Measurements from ENCODE around the gene SNHG17. TPM values are rescaled to one million over a fixed set of nuclear protein-coding genes. Genes with fewer than 3 reads are reported as not detected.

Gene SNHG17
- total and polyA plus RNA-seq, 9 of the 15 experiments (the other 6 are each of a cell fraction or from before 2014, with no cell fraction given): 29.8 to 106 (median 57.7) TPM

DNA sequence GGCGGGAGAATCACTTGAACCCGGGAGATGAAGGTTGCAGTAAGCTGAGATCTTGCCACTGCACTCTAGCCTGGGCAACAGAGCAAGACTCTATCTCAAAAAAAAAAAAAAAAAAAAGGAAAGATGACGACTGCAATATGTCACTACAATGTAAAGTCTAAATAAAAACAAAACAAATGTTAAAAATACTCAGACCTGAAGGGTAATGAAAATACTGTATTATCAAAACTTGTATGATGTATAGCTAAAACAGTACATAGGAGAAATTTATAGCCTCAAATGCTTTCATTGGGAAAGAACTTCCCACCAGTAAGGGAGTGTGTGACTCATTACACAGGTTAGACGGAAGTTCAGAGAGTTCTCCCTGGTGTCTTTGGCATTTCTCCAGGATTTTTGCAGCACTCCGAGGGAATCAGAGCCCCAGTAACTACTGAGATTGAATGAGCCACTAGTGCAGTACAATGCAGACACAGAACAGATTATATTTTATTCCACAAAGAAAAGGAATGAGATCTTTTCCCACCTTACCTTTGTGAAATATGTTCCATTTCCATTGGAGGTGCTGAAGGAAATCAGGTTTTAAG is 25.0 kb upstream of the SNHG17 start (continued):
- TF ChIP-seq E2F3 (CRISPR knock-in tag; IDR thresholded peaks at IDR 0.05) (no peak), KDM1A (IDR thresholded peaks at IDR 0.05) (peak; percentile 100)

DNA sequence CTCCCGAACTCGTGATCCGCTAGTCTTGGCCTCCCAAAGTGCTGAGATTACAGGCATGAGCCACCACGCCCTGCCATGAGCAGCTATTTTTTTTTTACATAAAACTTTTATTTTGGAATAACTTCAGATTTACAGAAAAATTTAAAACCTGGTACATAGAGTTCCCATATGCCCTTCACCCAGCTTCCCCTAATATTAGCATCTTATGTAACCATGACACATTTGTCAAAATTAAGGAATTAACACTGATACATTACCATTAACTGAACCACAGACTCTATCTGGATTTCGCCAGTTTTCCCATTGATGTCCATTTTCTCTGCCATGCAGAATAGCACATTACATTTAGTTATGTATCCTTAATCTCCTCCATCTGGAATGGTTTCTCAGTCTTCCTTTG is 23.2 kb upstream of the SNHG17 start:
- Histone ChIP-seq H2AFZ (ENCODE audit: low read depth, low read length) (no peak overlapping the region), H3K36me3 (ENCODE audit: control insufficient read depth, insufficient read depth, low read length) (no peaks in the 10 kb centered on the region), H3K27ac (ENCODE audit: extremely low read depth, low read depth, low read length) (no peak overlapping the region), H3K9me1 (ENCODE audit: control insufficient read depth, insufficient read depth, low read length) (no peaks in the 10 kb centered on the region), H3K4me1 (replicated peaks in 1 of 2; ENCODE audit: control insufficient read depth in 2 of 2, insufficient read depth in 2 of 2, low read length in 2 of 2) (peaks cover 7 to 22% of the 10 kb centered on the region in 2 experiments), H3K27me3 (ENCODE audit: control insufficient read depth in 2 of 2, insufficient read depth in 2 of 2, low read length in 2 of 2) (peaks cover 4 to 15% of the 10 kb centered on the region in 2 experiments; a peak in 4 of 5 replicates), H3K79me2 (ENCODE audit: control insufficient read depth, insufficient read depth, low read length) (no peaks in the 10 kb centered on the region), H3K4me2 (ENCODE audit: insufficient read depth, low read length) (no peak overlapping the region), H4K20me1 (replicated peaks; ENCODE audit: control insufficient read depth, insufficient read depth, low read length) (no peaks in the 10 kb centered on the region), H3K9me3 (replicated peaks; ENCODE audit: control insufficient read depth, insufficient read depth, low read depth, low read length) (no peaks in the 10 kb centered on the region), H3K9ac (ENCODE audit: insufficient read depth in 1 of 2, low read depth in 2 of 2, low read length in 2 of 2) (no peak overlapping the region), H3K4me3 (no peak overlapping the region)
- WGBS (ENCODE audit: insufficient coverage, low coverage, missing lambda C conversion rate): 33% methylated on average over 5 of the region's 5 CpGs
- DNase-seq (ENCODE audit: extremely low read depth in 1 of 4, low spot score in 3 of 4) (no peak), ATAC-seq (no peak), FAIRE-seq (no peak)
- CTCF ChIA-PET (ENCODE audit: low intra/inter-chr PET ratio): no interaction called here
- intact Hi-C loops (cut with micrococcal nuclease) (no loop called here), in situ Hi-C loops (cut with MboI) (no loop called here)
- BruUV-seq (replicated peaks): no TSS peak
- POLR2A ChIA-PET: interaction anchor here (2.4 to 2.8 kb wide), 2 partner anchors 11 to 15 kb away, joined by 6 to 9 read pairs; partner anchors contain the start of gene RALGAPB
- TF ChIP-seq ZNF217 (CRISPR knock-in tag; IDR thresholded peaks at IDR 0.05) (no peak), ZNF583 (CRISPR knock-in tag; IDR thresholded peaks at IDR 0.05) (no peak), LCOR (CRISPR knock-in tag; IDR thresholded peaks at IDR 0.05) (no peak), XRCC5 (IDR thresholded peaks at IDR 0.05; ENCODE audit: low read depth, low read length) (no peak), HCFC1 (IDR thresholded peaks at IDR 0.05; ENCODE audit: low read depth, low read length) (no peak), NONO (IDR thresholded peaks at IDR 0.05; ENCODE audit: low read depth in 2 of 2, low read length in 1 of 2) (no peak), NELFE (IDR thresholded peaks at IDR 0.05; ENCODE audit: insufficient read depth, insufficient read length) (no peak), NR3C1 (CRISPR knock-in tag; IDR thresholded peaks at IDR 0.05) (no peak), ETV1 (tag; conservative IDR thresholded peaks at IDR 0.05; ENCODE audit: low read depth) (no peak), SREBF1 (IDR thresholded peaks at IDR 0.05; ENCODE audit: borderline replicate concordance, low read depth, low read length) (no peak), STAG1 (CRISPR knock-in tag; IDR thresholded peaks at IDR 0.05; ENCODE audit: borderline replicate concordance) (no peak)
- TF ChIP-seq, protein P1, sequence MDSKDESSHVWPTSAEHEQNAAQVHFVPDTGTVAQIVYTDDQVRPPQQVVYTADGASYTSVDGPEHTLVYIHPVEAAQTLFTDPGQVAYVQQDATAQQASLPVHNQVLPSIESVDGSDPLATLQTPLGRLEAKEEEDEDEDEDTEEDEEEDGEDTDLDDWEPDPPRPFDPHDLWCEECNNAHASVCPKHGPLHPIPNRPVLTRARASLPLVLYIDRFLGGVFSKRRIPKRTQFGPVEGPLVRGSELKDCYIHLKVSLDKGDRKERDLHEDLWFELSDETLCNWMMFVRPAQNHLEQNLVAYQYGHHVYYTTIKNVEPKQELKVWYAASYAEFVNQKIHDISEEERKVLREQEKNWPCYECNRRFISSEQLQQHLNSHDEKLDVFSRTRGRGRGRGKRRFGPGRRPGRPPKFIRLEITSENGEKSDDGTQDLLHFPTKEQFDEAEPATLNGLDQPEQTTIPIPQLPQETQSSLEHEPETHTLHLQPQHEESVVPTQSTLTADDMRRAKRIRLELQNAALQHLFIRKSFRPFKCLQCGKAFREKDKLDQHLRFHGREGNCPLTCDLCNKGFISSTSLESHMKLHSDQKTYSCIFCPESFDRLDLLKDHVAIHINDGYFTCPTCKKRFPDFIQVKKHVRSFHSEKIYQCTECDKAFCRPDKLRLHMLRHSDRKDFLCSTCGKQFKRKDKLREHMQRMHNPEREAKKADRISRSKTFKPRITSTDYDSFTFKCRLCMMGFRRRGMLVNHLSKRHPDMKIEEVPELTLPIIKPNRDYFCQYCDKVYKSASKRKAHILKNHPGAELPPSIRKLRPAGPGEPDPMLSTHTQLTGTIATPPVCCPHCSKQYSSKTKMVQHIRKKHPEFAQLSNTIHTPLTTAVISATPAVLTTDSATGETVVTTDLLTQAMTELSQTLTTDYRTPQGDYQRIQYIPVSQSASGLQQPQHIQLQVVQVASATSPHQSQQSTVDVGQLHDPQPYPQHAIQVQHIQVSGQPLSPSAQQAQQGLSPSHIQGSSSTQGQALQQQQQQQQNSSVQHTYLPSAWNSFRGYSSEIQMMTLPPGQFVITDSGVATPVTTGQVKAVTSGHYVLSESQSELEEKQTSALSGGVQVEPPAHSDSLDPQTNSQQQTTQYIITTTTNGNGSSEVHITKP (IDR thresholded peaks at IDR 0.05; ENCODE audit: partially characterized antibody): no peak
- TF ChIP-seq, protein P2, sequence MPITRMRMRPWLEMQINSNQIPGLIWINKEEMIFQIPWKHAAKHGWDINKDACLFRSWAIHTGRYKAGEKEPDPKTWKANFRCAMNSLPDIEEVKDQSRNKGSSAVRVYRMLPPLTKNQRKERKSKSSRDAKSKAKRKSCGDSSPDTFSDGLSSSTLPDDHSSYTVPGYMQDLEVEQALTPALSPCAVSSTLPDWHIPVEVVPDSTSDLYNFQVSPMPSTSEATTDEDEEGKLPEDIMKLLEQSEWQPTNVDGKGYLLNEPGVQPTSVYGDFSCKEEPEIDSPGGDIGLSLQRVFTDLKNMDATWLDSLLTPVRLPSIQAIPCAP (CRISPR knock-in tag; IDR thresholded peaks at IDR 0.05; ENCODE audit: borderline replicate concordance): no peak
- TF ChIP-seq, protein P3, sequence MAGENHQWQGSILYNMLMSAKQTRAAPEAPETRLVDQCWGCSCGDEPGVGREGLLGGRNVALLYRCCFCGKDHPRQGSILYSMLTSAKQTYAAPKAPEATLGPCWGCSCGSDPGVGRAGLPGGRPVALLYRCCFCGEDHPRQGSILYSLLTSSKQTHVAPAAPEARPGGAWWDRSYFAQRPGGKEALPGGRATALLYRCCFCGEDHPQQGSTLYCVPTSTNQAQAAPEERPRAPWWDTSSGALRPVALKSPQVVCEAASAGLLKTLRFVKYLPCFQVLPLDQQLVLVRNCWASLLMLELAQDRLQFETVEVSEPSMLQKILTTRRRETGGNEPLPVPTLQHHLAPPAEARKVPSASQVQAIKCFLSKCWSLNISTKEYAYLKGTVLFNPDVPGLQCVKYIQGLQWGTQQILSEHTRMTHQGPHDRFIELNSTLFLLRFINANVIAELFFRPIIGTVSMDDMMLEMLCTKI (IDR thresholded peaks at IDR 0.05; ENCODE audit: partially characterized antibody): no peak

Data from K562 (cell line).